ENCODE results near the gene INPP5D.

Gene INPP5D

GRCh38 chr2:233250568-233250967 lies 190.4 kb downstream of the INPP5D start:
- Histone ChIP-seq H3K4me3 (ENCODE audit: low read depth in 1 of 2, low read length in 2 of 2) (no peak overlapping the region), H4K20me1 (ENCODE audit: insufficient read depth, low read length) (peaks cover 16% of the 10 kb centered on the region; the same call in 1 of the 2 replicates), H3K4me2 (ENCODE audit: insufficient read depth, low read length) (no peak overlapping the region), H3K36me3 (ENCODE audit: insufficient read depth, low read length) (peaks cover 18% of the 10 kb centered on the region; the same call in 1 of the 2 replicates), H3K79me2 (ENCODE audit: insufficient read depth, low read length) (peaks cover 41% of the 10 kb centered on the region), H3K9me3 (ENCODE audit: insufficient read depth, low read length, severe bottlenecking) (no peaks in the 10 kb centered on the region), H3K27ac (ENCODE audit: low read length) (peak overlapping the region; percentile 81), H3K9ac (ENCODE audit: low read depth, low read length) (peak overlapping the region; percentile 77; the same call in 1 of the 2 replicates), H3K4me1 (ENCODE audit: insufficient read depth, low read length) (peaks cover 31% of the 10 kb centered on the region), H2AFZ (ENCODE audit: low read depth, low read length) (peak overlapping the region; percentile 76), H3K27me3 (ENCODE audit: insufficient read depth, low read length, poor library complexity) (no peaks in the 10 kb centered on the region)
- no peak for TF ChIP-seq CTCF (IDR thresholded peaks at IDR 0.05; ENCODE audit: borderline replicate concordance, extremely low read depth, low read length, poor library complexity, severe bottlenecking)
- TF ChIP-seq EZH2 (IDR thresholded peaks at IDR 0.05; ENCODE audit: borderline replicate concordance, low read depth, low read length, severe bottlenecking) = no peak
- no peak for DNase-seq
- ATAC-seq (ENCODE audit: insufficient read depth, low read depth) = no peak

GRCh38 chr2:233250985-233251305 lies 190.8 kb downstream of the INPP5D start:
- Histone ChIP-seq H3K36me3 (ENCODE audit: insufficient read depth, low read length) (peaks cover 21% of the 10 kb centered on the region; the same call in 1 of the 2 replicates), H3K9ac (ENCODE audit: low read depth, low read length) (peak overlapping the region; percentile 77), H3K27ac (ENCODE audit: low read length) (peak overlapping the region; percentile 81), H3K4me3 (ENCODE audit: low read depth in 1 of 2, low read length in 2 of 2) (peak overlapping the region in 1 of 2 experiments; percentile 93; a peak in 2 of 4 replicates), H3K79me2 (ENCODE audit: insufficient read depth, low read length) (peaks cover 45% of the 10 kb centered on the region), H2AFZ (ENCODE audit: low read depth, low read length) (peak overlapping the region; percentile 76), H4K20me1 (ENCODE audit: insufficient read depth, low read length) (peaks cover 16% of the 10 kb centered on the region; the same call in 1 of the 2 replicates), H3K27me3 (ENCODE audit: insufficient read depth, low read length, poor library complexity) (no peaks in the 10 kb centered on the region), H3K4me1 (ENCODE audit: insufficient read depth, low read length) (peaks cover 31% of the 10 kb centered on the region), H3K4me2 (ENCODE audit: insufficient read depth, low read length) (peak overlapping the region; percentile 93), H3K9me3 (ENCODE audit: insufficient read depth, low read length, severe bottlenecking) (no peaks in the 10 kb centered on the region)
- no peak; the same call in 2 of the 3 replicates for ATAC-seq (ENCODE audit: insufficient read depth, low read depth)
- TF ChIP-seq CTCF (IDR thresholded peaks at IDR 0.05; ENCODE audit: borderline replicate concordance, extremely low read depth, low read length, poor library complexity, severe bottlenecking) (no peak), EZH2 (IDR thresholded peaks at IDR 0.05; ENCODE audit: borderline replicate concordance, low read depth, low read length, severe bottlenecking) (no peak)
- no peak for DNase-seq

- TF ChIP-seq EZH2 (IDR thresholded peaks at IDR 0.05; ENCODE audit: borderline replicate concordance, low read depth, low read length, severe bottlenecking) (no peak), CTCF (IDR thresholded peaks at IDR 0.05; ENCODE audit: borderline replicate concordance, extremely low read depth, low read length, poor library complexity, severe bottlenecking) (peak; percentile 97)
- Histone ChIP-seq H3K79me2 (ENCODE audit: insufficient read depth, low read length) (peaks cover 50% of the 10 kb centered on the region), H3K27me3 (ENCODE audit: insufficient read depth, low read length, poor library complexity) (no peaks in the 10 kb centered on the region), H3K9me3 (ENCODE audit: insufficient read depth, low read length, severe bottlenecking) (no peaks in the 10 kb centered on the region), H3K4me1 (ENCODE audit: insufficient read depth, low read length) (peaks cover 31% of the 10 kb centered on the region), H3K36me3 (ENCODE audit: insufficient read depth, low read length) (peaks cover 27% of the 10 kb centered on the region), H3K9ac (ENCODE audit: low read depth, low read length) (peak within 1 kb of the TSS; percentile 77), H3K4me3 (ENCODE audit: low read depth in 1 of 2, low read length in 2 of 2) (peak within 1 kb of the TSS; percentile 81 to 93), H2AFZ (ENCODE audit: low read depth, low read length) (peak within 1 kb of the TSS; percentile 96), H3K27ac (ENCODE audit: low read length) (peak within 1 kb of the TSS; percentile 81), H3K4me2 (ENCODE audit: insufficient read depth, low read length) (peak within 1 kb of the TSS; percentile 93), H4K20me1 (ENCODE audit: insufficient read depth, low read length) (peaks cover 16% of the 10 kb centered on the region; the same call in 1 of the 2 replicates)
- ATAC-seq (ENCODE audit: insufficient read depth, low read depth) = peak; percentile 97
- DNase-seq = peak; percentile 96
These were observed 191.4 kb downstream of the INPP5D start, which contains the start of gene ATG16L1 for GRCh38 chr2:233251306-233252116. Gene ATG16L1, plus strand, starts transcription at chr2:233251673. Its CDS starts 155 bp downstream, at chr2:233251828.
